HT-29 (cell line): ENCODE measurements around the gene HTR3C. TPM values are rescaled to one million over a fixed set of nuclear protein-coding genes. Genes with fewer than 3 reads are reported as not detected.

Experiments
- DNase-seq: peaks from one replicate; pipeline ENCODE4 v3.0.0-alpha.2; 2015; ENCODE audit warnings: low spot score
- small RNA-seq: library from RNA; depleted of rRNA; stranded (forward); fragments of <200 nt; gene quantifications from one replicate; pipeline ENCODE3, GENCODE V24; 2014
- total RNA-seq: library from RNA; depleted of rRNA; stranded (reverse); fragments of >200 nt; shearing (Covaris generic); gene quantifications from 2 replicates; pipeline ENCODE4 v1.2.3, GENCODE V29; 2014; rRNA removed

The HTR3C gene
- total RNA-seq, 1 experiment from 2014 or later: not detected

GRCh38 chr3:184085389-184085852 is 32.6 kb downstream of the HTR3C start:
- no peak for DNase-seq

GRCh38 chr3:184092199-184092598 is 39.4 kb downstream of the HTR3C start:
- no peak for DNase-seq

DNA sequence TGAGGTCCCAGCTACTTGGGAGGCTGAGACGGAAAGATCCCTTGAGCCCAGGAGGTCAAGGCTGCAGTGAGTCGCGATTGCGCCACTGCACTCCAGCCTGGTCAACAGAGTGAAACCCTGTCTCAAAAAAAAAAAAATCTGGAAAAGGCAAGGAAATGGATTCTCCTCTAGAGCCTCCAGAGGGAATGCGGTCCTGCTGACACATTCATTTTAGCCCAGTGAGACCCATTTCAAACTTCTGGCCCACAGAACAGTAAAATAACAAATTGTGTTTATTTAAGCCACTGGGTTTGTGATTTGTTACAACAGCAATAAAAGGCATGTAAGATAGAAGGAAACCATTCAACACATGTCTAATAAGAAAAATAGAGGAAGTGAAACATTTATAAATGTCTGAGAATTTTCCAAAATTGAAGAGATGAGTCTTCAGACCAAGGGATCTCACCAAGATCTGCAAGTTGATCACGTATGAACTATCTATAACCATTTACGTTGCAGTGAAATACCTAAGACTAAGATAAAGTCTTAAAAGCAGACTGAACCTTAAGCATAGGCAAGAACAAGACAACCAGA is 44.0 kb downstream of the HTR3C start, which contains the start of gene HTR3E:
Gene HTR3E, plus strand, starts transcription at position 254 of the 573 bp plus-strand sequence. CDS start 466 bp downstream, outside the sequence.
- DNase-seq: no peak

- no peak for DNase-seq
Measured at GRCh38 chr3:184097556-184097955, 44.7 kb downstream of the HTR3C start.

- DNase-seq: no peak
Measured at GRCh38 chr3:184099806-184100686, 47.2 kb downstream of the HTR3C start.

Small RNA genes lying within 50 kb of the gene (small RNA-seq; reads per million reads assigned to genes)
- not detected for gene RF00019

Other genes starting within 250 kb of the HTR3C start
- gene MAP6D1, start 227.5 kb upstream of the HTR3C start, total RNA-seq: 5.4 and 10.4 TPM in 2 replicates
- 45.2 and 45.9 TPM in 2 replicates for gene PARL, start 168.2 kb upstream of the HTR3C start, total RNA-seq
- gene ABCC5, start 35.2 kb upstream of the HTR3C start, total RNA-seq: 3.7 and 4.8 TPM in 2 replicates
- gene HTR3D, start 21.3 kb upstream of the HTR3C start, total RNA-seq: not detected in 2 replicates
- not detected in 2 replicates for gene HTR3E, start 44.0 kb downstream of the HTR3C start, total RNA-seq
- 36.2 and 44.8 TPM in 2 replicates for gene EIF2B5, start 82.3 kb downstream of the HTR3C start, total RNA-seq
- gene DVL3, start 102.3 kb downstream of the HTR3C start, total RNA-seq: 75.1 and 83.9 TPM in 2 replicates
- gene AP2M1, start 121.8 kb downstream of the HTR3C start, total RNA-seq: 280 and 309 TPM in 2 replicates
- 42.3 and 51.3 TPM in 2 replicates for gene ABCF3, start 133.2 kb downstream of the HTR3C start, total RNA-seq
- gene VWA5B2, start 176.5 kb downstream of the HTR3C start, total RNA-seq: 0.63 and 1.4 TPM in 2 replicates
- gene ALG3, start 195.9 kb downstream of the HTR3C start, total RNA-seq: 103 and 117 TPM in 2 replicates
- gene EEF1AKMT4, start 196.6 kb downstream of the HTR3C start, total RNA-seq: 17.7 and 19.4 TPM in 2 replicates
- gene CAMK2N2, start 208.5 kb downstream of the HTR3C start, total RNA-seq: 0.13 TPM in 1 of 2 replicates, not detected in the other
- not detected in 2 replicates for gene ECE2, start 223.0 kb downstream of the HTR3C start, total RNA-seq
- 306 and 330 TPM in 2 replicates for gene PSMD2, start 246.2 kb downstream of the HTR3C start, total RNA-seq